PFSK-1 (cell line): ENCODE measurements around the gene TTLL5.

Experiments
- FOXP2 ChIP-seq: optimal IDR thresholded peaks from 2 replicates; pipeline ENCODE3; 2011; ENCODE audit warnings: borderline replicate concordance, control low read depth, inconsistent platforms; ENCODE audit not compliant: insufficient read depth; ENCODE audit errors: extremely low read length, extremely low read depth
- POLR2AphosphoS5 ChIP-seq: IDR thresholded peaks from 2 replicates; pipeline ENCODE4 v1.6.1; 2012; ENCODE audit warnings: low read depth, mild to moderate bottlenecking, control low read depth, low read length, moderate library complexity
- SIN3A ChIP-seq: IDR thresholded peaks from 2 replicates; pipeline ENCODE4 v1.6.1; 2012; ENCODE audit warnings: mild to moderate bottlenecking, low read length, moderate library complexity, borderline replicate concordance; ENCODE audit not compliant: insufficient read depth
- TAF1 ChIP-seq: IDR thresholded peaks from 2 replicates; pipeline ENCODE4 v1.6.1; 2012; ENCODE audit warnings: low read length, control low read depth, borderline replicate concordance; ENCODE audit not compliant: insufficient read depth
- TF ChIP-seq, protein P1 (sequence below), 2 experiments: IDR thresholded peaks; 2 replicates each; pipeline versions ENCODE4 v1.6.1 to v1.8.0; 2011 to 2012; ENCODE audit warnings: low read depth in 2 of 2, low read length in 2 of 2, control low read depth in 1 of 2, inconsistent platforms in 1 of 2, mild to moderate bottlenecking in 1 of 2, moderate library complexity in 1 of 2; ENCODE audit not compliant: insufficient read depth in 1 of 2

Gene TTLL5

DNA sequence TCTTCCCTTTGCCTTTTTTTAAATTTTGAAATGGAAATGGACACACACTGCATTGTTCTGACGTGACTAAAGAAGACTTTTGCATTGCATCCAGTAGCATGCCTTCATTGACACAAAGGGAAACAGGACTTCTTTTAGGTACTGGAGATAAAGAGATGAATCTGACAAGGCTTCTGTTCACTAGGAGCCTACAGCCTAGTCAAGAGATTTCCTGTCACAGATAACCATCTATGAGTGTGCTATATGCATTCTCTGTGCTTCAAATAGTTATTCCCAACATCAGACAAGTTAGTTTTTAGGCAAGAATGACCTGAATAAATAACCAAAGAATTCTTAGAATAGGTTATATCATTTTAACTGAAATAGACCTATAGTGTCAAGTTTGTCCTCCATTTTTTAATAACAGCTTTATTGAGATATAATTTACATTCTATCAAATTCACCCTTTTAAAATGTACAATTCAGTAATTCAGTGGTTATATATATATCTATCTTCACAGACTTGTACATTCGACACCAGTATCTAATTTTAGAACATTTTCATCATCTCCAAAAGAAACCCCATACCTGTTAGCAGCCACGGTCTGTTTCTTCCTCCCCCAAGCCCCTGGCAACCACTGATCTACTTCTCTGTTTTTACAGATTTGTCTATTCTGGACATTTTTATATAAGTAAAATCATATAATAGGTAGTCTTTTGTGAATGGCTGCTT is 122.7 kb downstream of the TTLL5 start:
- TF ChIP-seq POLR2AphosphoS5 (no peak), TAF1 (no peak), FOXP2 (no peak), SIN3A (no peak)
- TF ChIP-seq, protein P1, sequence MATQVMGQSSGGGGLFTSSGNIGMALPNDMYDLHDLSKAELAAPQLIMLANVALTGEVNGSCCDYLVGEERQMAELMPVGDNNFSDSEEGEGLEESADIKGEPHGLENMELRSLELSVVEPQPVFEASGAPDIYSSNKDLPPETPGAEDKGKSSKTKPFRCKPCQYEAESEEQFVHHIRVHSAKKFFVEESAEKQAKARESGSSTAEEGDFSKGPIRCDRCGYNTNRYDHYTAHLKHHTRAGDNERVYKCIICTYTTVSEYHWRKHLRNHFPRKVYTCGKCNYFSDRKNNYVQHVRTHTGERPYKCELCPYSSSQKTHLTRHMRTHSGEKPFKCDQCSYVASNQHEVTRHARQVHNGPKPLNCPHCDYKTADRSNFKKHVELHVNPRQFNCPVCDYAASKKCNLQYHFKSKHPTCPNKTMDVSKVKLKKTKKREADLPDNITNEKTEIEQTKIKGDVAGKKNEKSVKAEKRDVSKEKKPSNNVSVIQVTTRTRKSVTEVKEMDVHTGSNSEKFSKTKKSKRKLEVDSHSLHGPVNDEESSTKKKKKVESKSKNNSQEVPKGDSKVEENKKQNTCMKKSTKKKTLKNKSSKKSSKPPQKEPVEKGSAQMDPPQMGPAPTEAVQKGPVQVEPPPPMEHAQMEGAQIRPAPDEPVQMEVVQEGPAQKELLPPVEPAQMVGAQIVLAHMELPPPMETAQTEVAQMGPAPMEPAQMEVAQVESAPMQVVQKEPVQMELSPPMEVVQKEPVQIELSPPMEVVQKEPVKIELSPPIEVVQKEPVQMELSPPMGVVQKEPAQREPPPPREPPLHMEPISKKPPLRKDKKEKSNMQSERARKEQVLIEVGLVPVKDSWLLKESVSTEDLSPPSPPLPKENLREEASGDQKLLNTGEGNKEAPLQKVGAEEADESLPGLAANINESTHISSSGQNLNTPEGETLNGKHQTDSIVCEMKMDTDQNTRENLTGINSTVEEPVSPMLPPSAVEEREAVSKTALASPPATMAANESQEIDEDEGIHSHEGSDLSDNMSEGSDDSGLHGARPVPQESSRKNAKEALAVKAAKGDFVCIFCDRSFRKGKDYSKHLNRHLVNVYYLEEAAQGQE (IDR thresholded peaks at IDR 0.05; ENCODE audit: insufficient read depth in 1 of 2, low read depth in 2 of 2, low read length in 2 of 2): no peak

DNA sequence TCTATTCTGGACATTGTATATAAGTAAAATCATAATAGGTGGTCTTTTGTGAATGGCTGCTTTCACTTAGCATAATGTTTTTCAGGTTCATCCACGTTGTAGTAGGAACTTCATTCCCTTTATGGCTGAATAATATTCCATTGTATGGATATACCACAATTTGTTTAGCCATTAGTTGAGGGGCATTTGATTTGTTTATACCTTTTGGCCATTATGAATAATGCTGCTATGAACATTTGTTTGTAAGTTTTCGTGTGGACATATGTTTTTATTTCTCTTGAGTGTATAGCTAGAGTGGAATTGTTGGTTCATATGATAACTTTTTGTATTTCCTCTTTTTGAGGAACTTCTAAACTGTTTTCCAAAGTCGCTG is 123.3 kb downstream of the TTLL5 start:
- no peak for TF ChIP-seq SIN3A
- TF ChIP-seq, protein P1 (IDR thresholded peaks at IDR 0.05; ENCODE audit: insufficient read depth in 1 of 2, low read depth in 2 of 2, low read length in 2 of 2): no peak
- no peak for TF ChIP-seq FOXP2
- no peak for TF ChIP-seq TAF1
- no peak for TF ChIP-seq POLR2AphosphoS5

DNA sequence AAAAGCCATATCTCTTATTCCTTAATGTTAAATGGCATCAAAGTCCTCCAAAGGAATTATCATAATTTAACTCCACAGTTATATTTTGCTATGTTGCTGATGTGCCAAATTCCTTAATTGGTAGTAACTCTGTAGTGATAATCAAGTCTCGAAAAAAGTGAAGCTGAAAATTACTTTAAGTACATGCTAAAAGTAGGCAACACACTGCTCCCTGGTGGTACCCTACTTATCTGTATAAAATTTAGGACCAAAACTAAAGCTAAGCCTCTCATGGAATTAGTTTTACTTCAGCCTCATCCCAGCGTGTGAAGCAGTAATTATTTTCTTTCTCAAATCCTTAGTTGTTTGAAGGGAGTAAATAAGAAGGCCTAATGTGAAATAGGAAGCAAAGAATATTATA is 132.8 kb downstream of the TTLL5 start:
- TF ChIP-seq SIN3A (no peak), FOXP2 (no peak), POLR2AphosphoS5 (no peak), TAF1 (no peak)
- TF ChIP-seq, protein P1 (IDR thresholded peaks at IDR 0.05; ENCODE audit: insufficient read depth in 1 of 2, low read depth in 2 of 2, low read length in 2 of 2): no peak

DNA sequence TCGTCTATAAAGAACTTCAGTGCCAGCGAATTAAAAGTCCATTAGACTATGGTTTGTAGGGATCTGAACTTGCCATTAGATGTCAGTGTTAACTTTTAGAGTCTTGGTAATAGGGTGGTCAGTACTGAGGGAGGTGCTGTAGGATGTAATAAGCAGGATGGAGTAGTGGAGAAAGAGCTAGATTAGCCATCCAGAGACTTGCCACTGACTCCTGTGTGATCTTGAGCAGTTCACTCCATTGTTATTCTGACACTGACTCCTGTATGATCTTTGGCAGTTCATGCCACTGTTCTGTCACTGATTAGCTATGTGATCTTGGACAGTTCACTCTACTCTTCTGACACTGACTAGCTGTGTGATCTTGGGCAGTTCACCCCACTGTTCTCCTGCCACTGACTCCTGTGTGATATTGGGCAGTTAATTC is 133.6 kb downstream of the TTLL5 start:
- no peak for TF ChIP-seq SIN3A
- no peak for TF ChIP-seq POLR2AphosphoS5
- no peak for TF ChIP-seq TAF1
- no peak for TF ChIP-seq FOXP2
- TF ChIP-seq, protein P1 (IDR thresholded peaks at IDR 0.05; ENCODE audit: insufficient read depth in 1 of 2, low read depth in 2 of 2, low read length in 2 of 2): no peak

DNA sequence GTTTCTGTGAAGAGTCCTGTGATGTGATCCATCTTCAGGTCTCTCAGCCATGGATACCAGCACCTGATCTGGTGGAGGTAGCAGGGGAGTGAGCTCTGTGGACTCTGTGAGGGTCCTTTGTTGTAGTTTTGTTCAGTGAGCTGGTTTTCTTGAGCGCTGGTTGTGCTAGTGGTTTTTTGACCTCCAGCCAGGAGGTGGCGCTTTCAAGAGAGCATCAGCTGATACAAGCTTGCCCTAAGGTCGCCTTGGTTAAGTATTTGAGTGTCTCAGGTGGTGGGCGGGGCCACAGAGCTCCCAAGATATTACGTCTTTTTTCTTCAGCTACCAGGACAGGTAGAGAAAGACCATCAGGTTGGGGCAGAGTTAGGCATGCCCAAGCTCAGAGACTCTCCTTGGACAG is 139.7 kb downstream of the TTLL5 start:
- TF ChIP-seq TAF1 (no peak), FOXP2 (no peak), SIN3A (no peak), POLR2AphosphoS5 (no peak)
- TF ChIP-seq, protein P1 (IDR thresholded peaks at IDR 0.05; ENCODE audit: insufficient read depth in 1 of 2, low read depth in 2 of 2, low read length in 2 of 2): no peak
